K562 (cell line): ENCODE data around the gene CHRNA9. TPM values are rescaled to one million over a fixed set of nuclear protein-coding genes. Genes with fewer than 3 reads are reported as not detected.
A peak's percentile ranks its signal among the peaks of the same experiment; 100 is the strongest.

Experiments used
- ARNT ChIP-seq, 2 experiments: fragments of 450-650 bp; IDR thresholded peaks; 2 replicates each; pipeline ENCODE4 v1.6.1; 2016; ENCODE audit warnings: mild to moderate bottlenecking in 1 of 2
- FOS ChIP-seq: IDR thresholded peaks from 3 replicates; pipeline ENCODE4 v1.6.1; 2011; ENCODE audit not compliant: insufficient read length; ENCODE audit errors: extremely low read depth
- HDAC3 ChIP-seq: fragments of 450-650 bp; IDR thresholded peaks from 2 replicates; pipeline ENCODE4 v1.6.1; 2018; ENCODE audit warnings: borderline replicate concordance, mild to moderate bottlenecking, moderate library complexity; ENCODE audit not compliant: partially characterized antibody
- HMBOX1 ChIP-seq: sonication (generic); IDR thresholded peaks from 2 replicates; pipeline ENCODE4 v1.6.1; 2016
- KDM4B ChIP-seq, 2 experiments: fragments of 450-650 bp in 1 of 2; sonication (generic) in 1 of 2; IDR thresholded peaks; 2 replicates each; pipeline ENCODE4 v1.6.1; 2016 to 2017; ENCODE audit warnings: borderline replicate concordance in 2 of 2, antibody characterized with exemption in 1 of 2, low read depth in 1 of 2, mild to moderate bottlenecking in 1 of 2
- KDM5B ChIP-seq: fragments of 200-600 bp; sonication (generic); IDR thresholded peaks from 2 replicates; pipeline ENCODE4 v1.6.1; 2012; ENCODE audit warnings: low read depth, mild to moderate bottlenecking, moderate library complexity, low read length, control low read depth, inconsistent platforms; ENCODE audit not compliant: insufficient replicate concordance
- MYBL2 ChIP-seq, 2 experiments: fragments of 450-650 bp in 1 of 2; sonication (generic) in 1 of 2; formaldehyde crosslinking in 1 of 2; IDR thresholded peaks; 2 replicates each; pipeline versions ENCODE4 v1.6.1 to v1.8.1; 2017 to 2022; ENCODE audit warnings: borderline replicate concordance in 1 of 2, inconsistent platforms in 1 of 2, low read depth in 1 of 2, mild to moderate bottlenecking in 1 of 2, missing genetic modification reagents in 1 of 2, moderate library complexity in 1 of 2
- NFATC3 ChIP-seq: fragments of 450-650 bp; IDR thresholded peaks from 2 replicates; pipeline ENCODE4 v1.6.1; 2017; ENCODE audit warnings: mild to moderate bottlenecking
- NFXL1 ChIP-seq: fragments of 450-650 bp; formaldehyde crosslinking; IDR thresholded peaks from 2 replicates; pipeline ENCODE4 v1.4.0; 2021; ENCODE audit warnings: mild to moderate bottlenecking
- POLR2AphosphoS5 ChIP-seq: IDR thresholded peaks from 2 replicates; pipeline ENCODE4 v1.6.1; 2011; ENCODE audit warnings: mild to moderate bottlenecking, low read depth, low read length, moderate library complexity; ENCODE audit not compliant: control insufficient read depth, insufficient read depth
- PTBP1 ChIP-seq: fragments of 200-400 bp; formaldehyde crosslinking; IDR thresholded peaks from 2 replicates; pipeline ENCODE4 v1.6.1; 2017; ENCODE audit warnings: low read depth, low read length
- RB1 ChIP-seq: fragments of 450-650 bp; IDR thresholded peaks from 2 replicates; pipeline ENCODE4 v1.6.1; 2017; ENCODE audit warnings: low read depth, mild to moderate bottlenecking
- STAT5A ChIP-seq: IDR thresholded peaks from 2 replicates; pipeline ENCODE4 v1.6.1; 2012; ENCODE audit warnings: low read length, inconsistent platforms, borderline replicate concordance
- TCF3 ChIP-seq: sonication (generic); formaldehyde crosslinking; IDR thresholded peaks from 2 replicates; pipeline ENCODE4 v1.4.0; 2020; ENCODE audit warnings: mild to moderate bottlenecking, missing genetic modification reagents
- TRIM25 ChIP-seq: fragments of 450-650 bp; IDR thresholded peaks from 2 replicates; pipeline ENCODE4 v1.7.0; 2016; ENCODE audit warnings: borderline replicate concordance
- ZNF311 ChIP-seq: fragments of 250-450 bp; sonication (Bioruptor Pico); IDR thresholded peaks from 2 replicates; pipeline ENCODE4 v1.4.0; 2020; ENCODE audit warnings: mild to moderate bottlenecking, moderate library complexity
- ZNF551 ChIP-seq: fragments of 250-450 bp; sonication (Bioruptor Pico); IDR thresholded peaks from 2 replicates; pipeline ENCODE4 v1.5.0; 2021; ENCODE audit warnings: mild to moderate bottlenecking, moderate library complexity
- ZNF79 ChIP-seq: fragments of 250-450 bp; sonication (Bioruptor Pico); IDR thresholded peaks from 2 replicates; pipeline ENCODE4 v1.4.0; 2020; ENCODE audit warnings: low read depth, mild to moderate bottlenecking, moderate library complexity
- polyA plus RNA-seq, 8 experiments: library from polyadenylated mRNA; depleted of rRNA in 4 of 8; stranded (reverse) in 5 of 8; unstranded in 3 of 8; fragments of >200 nt; fragmentation: Nextera tagmentation in 2 of 8; fragmentation: Illumina TruSeq in 1 of 8; extraction: Ambion mirVana in 2 of 8; extraction: Trizol in 1 of 8; gene quantifications; 2 replicates each; pipeline versions ENCODE4 v1.2.1 to v1.2.3, GENCODE V29; 2011 to 2014; ENCODE audit warnings: inconsistent platforms in 1 of 8, missing spikeins in 1 of 8
- total RNA-seq, 7 experiments: library from RNA; depleted of rRNA in 6 of 7; stranded (reverse); fragments of >200 nt in 6 of 7; fragmentation: Illumina TruSeq in 2 of 7; extraction: Trizol in 2 of 7; gene quantifications; 2 replicates each; pipeline versions ENCODE4 v1.2.1 to v1.2.3, GENCODE V29; 2011 to 2021; ENCODE audit warnings: low replicate concordance in 1 of 7
- TF ChIP-seq, protein P1 (sequence below): fragments of 450-650 bp; conservative IDR thresholded peaks from 2 replicates; pipeline ENCODE4 v1.6.1; 2016; ENCODE audit warnings: missing genetic modification characterization, low read depth, mild to moderate bottlenecking, control low read depth, missing compliant biosample characterization
- TF ChIP-seq, protein P2 (sequence below), 2 experiments: fragments of 450-650 bp in 1 of 2; sonication (generic) in 1 of 2; formaldehyde crosslinking in 1 of 2; IDR thresholded peaks in 1 of 2; conservative IDR thresholded peaks in 1 of 2; 2 replicates each; pipeline versions ENCODE4 v1.6.1 to v1.8.1; 2016 to 2023; ENCODE audit warnings: mild to moderate bottlenecking in 2 of 2, moderate library complexity in 2 of 2, inconsistent platforms in 1 of 2, missing genetic modification reagents in 1 of 2
- TF ChIP-seq, protein P3 (sequence below): fragments of 250-450 bp; sonication (Bioruptor Pico); IDR thresholded peaks from 2 replicates; pipeline ENCODE4 v1.5.0; 2020; ENCODE audit warnings: mild to moderate bottlenecking

CHRNA9 gene
- total and polyA plus RNA-seq, 9 of the 15 experiments (the other 6 are each of a cell fraction or from before 2014, with no cell fraction given), result not detected

DNA sequence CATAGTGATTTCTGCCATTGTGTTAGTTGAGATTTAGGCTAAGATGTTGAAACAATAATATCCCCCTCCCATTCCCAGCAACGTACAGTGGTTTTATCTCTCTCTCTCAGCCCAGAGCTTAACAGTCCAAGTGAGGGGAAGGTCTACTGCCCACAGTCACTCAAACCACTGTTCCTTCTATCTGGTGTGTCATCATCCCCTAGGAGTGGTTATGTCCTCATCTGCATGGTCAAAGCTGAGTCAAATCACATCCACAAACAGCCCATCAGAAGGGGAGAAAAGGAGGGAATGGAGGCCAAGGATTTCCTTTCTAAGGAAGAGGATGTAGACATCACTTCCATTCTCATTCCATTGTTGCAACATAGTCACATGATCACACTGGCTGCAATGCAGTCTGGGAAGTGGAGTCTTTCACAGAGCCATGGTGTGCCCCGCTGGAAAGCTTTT, 42.8 kb upstream of the CHRNA9 start (continued):
- TF ChIP-seq TRIM25, result no peak
- TF ChIP-seq HDAC3, result peak; percentile 62
- 0 out of 2 replicates have a peak, but pooled peaks have one; percentile 25 for TF ChIP-seq POLR2AphosphoS5
- TF ChIP-seq NFXL1 (CRISPR knock-in tag), result no peak
- peak; percentile 62; the same call in 1 of the 2 replicates for TF ChIP-seq ZNF311
- TF ChIP-seq ZNF551, result no peak
- TF ChIP-seq, protein P1, sequence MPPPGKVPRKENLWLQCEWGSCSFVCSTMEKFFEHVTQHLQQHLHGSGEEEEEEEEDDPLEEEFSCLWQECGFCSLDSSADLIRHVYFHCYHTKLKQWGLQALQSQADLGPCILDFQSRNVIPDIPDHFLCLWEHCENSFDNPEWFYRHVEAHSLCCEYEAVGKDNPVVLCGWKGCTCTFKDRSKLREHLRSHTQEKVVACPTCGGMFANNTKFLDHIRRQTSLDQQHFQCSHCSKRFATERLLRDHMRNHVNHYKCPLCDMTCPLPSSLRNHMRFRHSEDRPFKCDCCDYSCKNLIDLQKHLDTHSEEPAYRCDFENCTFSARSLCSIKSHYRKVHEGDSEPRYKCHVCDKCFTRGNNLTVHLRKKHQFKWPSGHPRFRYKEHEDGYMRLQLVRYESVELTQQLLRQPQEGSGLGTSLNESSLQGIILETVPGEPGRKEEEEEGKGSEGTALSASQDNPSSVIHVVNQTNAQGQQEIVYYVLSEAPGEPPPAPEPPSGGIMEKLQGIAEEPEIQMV (tag), result 0 out of 2 replicates have a peak, but pooled peaks have one; percentile 30
- TF ChIP-seq ARNT (IDR thresholded peaks at IDR 0.05), result peak in 1 of 2 experiments; percentile 71; a peak in 2 of 4 replicates
- TF ChIP-seq PTBP1, result no peak
- TF ChIP-seq NFATC3, result no peak
- TF ChIP-seq TCF3, result peak; percentile 91
- TF ChIP-seq, protein P2, sequence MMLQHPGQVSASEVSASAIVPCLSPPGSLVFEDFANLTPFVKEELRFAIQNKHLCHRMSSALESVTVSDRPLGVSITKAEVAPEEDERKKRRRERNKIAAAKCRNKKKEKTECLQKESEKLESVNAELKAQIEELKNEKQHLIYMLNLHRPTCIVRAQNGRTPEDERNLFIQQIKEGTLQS (IDR thresholded peaks at IDR 0.05), result peak; percentile 95
- TF ChIP-seq, protein P2 (CRISPR knock-in tag; conservative IDR thresholded peaks at IDR 0.05), result no peak
- no peak for TF ChIP-seq FOS
- TF ChIP-seq STAT5A, result peak; percentile 47; the same call in 1 of the 2 replicates
- TF ChIP-seq HMBOX1, result peak; percentile 93
- TF ChIP-seq MYBL2 (IDR thresholded peaks at IDR 0.05; ENCODE audit: low read depth), result peak; percentile 33; the same call in 1 of the 2 replicates
- TF ChIP-seq MYBL2 (CRISPR knock-in tag; IDR thresholded peaks at IDR 0.05; ENCODE audit: borderline replicate concordance), result no peak
- TF ChIP-seq ZNF79 (CRISPR knock-in tag), result no peak
- TF ChIP-seq KDM4B (IDR thresholded peaks at IDR 0.05; ENCODE audit: borderline replicate concordance in 2 of 2, low read depth in 1 of 2), result no peak
- no peak for TF ChIP-seq RB1
- no peak for TF ChIP-seq KDM5B
- TF ChIP-seq, protein P3, sequence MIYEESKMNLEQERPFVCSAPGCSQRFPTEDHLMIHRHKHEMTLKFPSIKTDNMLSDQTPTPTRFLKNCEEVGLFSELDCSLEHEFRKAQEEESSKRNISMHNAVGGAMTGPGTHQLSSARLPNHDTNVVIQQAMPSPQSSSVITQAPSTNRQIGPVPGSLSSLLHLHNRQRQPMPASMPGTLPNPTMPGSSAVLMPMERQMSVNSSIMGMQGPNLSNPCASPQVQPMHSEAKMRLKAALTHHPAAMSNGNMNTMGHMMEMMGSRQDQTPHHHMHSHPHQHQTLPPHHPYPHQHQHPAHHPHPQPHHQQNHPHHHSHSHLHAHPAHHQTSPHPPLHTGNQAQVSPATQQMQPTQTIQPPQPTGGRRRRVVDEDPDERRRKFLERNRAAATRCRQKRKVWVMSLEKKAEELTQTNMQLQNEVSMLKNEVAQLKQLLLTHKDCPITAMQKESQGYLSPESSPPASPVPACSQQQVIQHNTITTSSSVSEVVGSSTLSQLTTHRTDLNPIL (CRISPR knock-in tag), result no peak
